ENCODE results near the gene TIPIN.

Gene TIPIN

GRCh38 chr15:66403323-66403722 lies 46.8 kb upstream of the TIPIN start:
- ATAC-seq (ENCODE audit: low read depth) (no peak), DNase-seq (ENCODE audit: low spot score) (no peak)
- peaks cover 36% of the 10 kb centered on the region for H3K4me1 ChIP-seq (ENCODE audit: insufficient read depth, poor library complexity, severe bottlenecking)
- TF ChIP-seq, protein P1, sequence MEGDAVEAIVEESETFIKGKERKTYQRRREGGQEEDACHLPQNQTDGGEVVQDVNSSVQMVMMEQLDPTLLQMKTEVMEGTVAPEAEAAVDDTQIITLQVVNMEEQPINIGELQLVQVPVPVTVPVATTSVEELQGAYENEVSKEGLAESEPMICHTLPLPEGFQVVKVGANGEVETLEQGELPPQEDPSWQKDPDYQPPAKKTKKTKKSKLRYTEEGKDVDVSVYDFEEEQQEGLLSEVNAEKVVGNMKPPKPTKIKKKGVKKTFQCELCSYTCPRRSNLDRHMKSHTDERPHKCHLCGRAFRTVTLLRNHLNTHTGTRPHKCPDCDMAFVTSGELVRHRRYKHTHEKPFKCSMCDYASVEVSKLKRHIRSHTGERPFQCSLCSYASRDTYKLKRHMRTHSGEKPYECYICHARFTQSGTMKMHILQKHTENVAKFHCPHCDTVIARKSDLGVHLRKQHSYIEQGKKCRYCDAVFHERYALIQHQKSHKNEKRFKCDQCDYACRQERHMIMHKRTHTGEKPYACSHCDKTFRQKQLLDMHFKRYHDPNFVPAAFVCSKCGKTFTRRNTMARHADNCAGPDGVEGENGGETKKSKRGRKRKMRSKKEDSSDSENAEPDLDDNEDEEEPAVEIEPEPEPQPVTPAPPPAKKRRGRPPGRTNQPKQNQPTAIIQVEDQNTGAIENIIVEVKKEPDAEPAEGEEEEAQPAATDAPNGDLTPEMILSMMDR (IDR thresholded peaks at IDR 0.05; ENCODE audit: poor library complexity, severe bottlenecking): no peak
- no peak overlapping the region for H3K4me3 ChIP-seq (ENCODE audit: severe bottlenecking)
- H3K27ac ChIP-seq (ENCODE audit: poor library complexity, severe bottlenecking): no peak overlapping the region
- H3K27me3 ChIP-seq (ENCODE audit: insufficient read depth, poor library complexity, severe bottlenecking): no peaks in the 10 kb centered on the region
- H3K36me3 ChIP-seq (ENCODE audit: low read depth): peaks cover 32% of the 10 kb centered on the region
- H3K9me3 ChIP-seq (ENCODE audit: severe bottlenecking): no peaks in the 10 kb centered on the region

GRCh38 chr15:66402761-66403284 lies 46.3 kb upstream of the TIPIN start:
- DNase-seq (ENCODE audit: low spot score): no peak
- H3K9me3 ChIP-seq (ENCODE audit: severe bottlenecking): no peaks in the 10 kb centered on the region
- TF ChIP-seq, protein P1 (IDR thresholded peaks at IDR 0.05; ENCODE audit: poor library complexity, severe bottlenecking): no peak
- no peak overlapping the region for H3K27ac ChIP-seq (ENCODE audit: poor library complexity, severe bottlenecking)
- ATAC-seq (ENCODE audit: low read depth): no peak
- H3K36me3 ChIP-seq (ENCODE audit: low read depth): peaks cover 31% of the 10 kb centered on the region
- no peaks in the 10 kb centered on the region for H3K27me3 ChIP-seq (ENCODE audit: insufficient read depth, poor library complexity, severe bottlenecking)
- H3K4me3 ChIP-seq (ENCODE audit: severe bottlenecking): no peak overlapping the region
- H3K4me1 ChIP-seq (ENCODE audit: insufficient read depth, poor library complexity, severe bottlenecking): peaks cover 36% of the 10 kb centered on the region

DNA sequence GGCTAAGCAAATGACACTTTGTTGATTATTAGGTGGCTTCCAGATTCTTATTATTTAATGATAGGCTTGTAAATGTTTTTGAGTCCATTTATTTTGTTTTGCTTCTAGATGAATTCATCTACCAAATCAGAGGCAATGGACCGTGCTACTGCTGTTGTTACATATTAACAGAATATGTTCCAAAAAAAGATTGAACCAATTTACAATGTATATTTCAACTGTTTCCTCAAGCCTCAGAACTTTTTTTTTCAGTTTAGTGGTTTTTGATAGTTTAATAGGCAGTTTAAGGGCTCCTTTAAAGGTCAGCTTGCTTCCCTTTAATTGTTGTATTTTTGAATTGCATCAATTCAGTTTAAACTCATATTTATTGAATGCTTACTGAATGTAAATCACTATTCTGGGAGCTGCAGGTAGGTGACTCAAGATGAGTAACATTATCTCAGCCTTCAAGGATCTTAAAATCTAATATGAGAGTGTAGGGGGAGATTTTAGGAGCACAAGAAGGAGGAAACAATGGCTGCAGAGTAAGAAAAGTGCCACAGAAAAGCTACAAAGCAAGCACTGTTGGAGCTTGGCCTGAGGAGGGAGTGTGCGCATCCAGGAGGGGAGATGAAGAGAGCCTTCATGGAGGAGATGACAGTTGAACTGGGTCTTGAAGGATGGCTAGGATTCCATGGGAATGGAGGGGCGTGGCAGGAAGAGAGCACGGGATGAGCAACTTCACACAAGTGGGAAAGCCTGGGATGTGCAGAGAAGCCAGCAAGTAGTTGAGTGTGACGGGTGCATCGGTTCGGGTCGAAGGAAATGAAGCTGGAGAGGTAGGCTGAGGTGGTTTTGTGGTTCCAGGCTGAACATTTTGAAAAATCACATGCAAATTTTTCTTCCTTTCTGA lies 44.9 kb upstream of the TIPIN start:
- no peak for DNase-seq (ENCODE audit: low spot score)
- H3K9me3 ChIP-seq (ENCODE audit: severe bottlenecking): no peaks in the 10 kb centered on the region
- peak; percentile 85 for ATAC-seq (ENCODE audit: low read depth)
- H3K4me1 ChIP-seq (ENCODE audit: insufficient read depth, poor library complexity, severe bottlenecking): peaks cover 36% of the 10 kb centered on the region
- no peaks in the 10 kb centered on the region for H3K27me3 ChIP-seq (ENCODE audit: insufficient read depth, poor library complexity, severe bottlenecking)
- H3K27ac ChIP-seq (ENCODE audit: poor library complexity, severe bottlenecking): peak overlapping the region; percentile 55
- peaks cover 39% of the 10 kb centered on the region for H3K36me3 ChIP-seq (ENCODE audit: low read depth)
- TF ChIP-seq, protein P1 (IDR thresholded peaks at IDR 0.05; ENCODE audit: poor library complexity, severe bottlenecking): no peak
- no peak overlapping the region for H3K4me3 ChIP-seq (ENCODE audit: severe bottlenecking)

- no peaks in the 10 kb centered on the region for H3K9me3 ChIP-seq (ENCODE audit: severe bottlenecking)
- H3K36me3 ChIP-seq (ENCODE audit: low read depth): peaks cover 49% of the 10 kb centered on the region
- ATAC-seq (ENCODE audit: low read depth): peak; percentile 69
- TF ChIP-seq, protein P1 (IDR thresholded peaks at IDR 0.05; ENCODE audit: poor library complexity, severe bottlenecking): no peak
- H3K4me1 ChIP-seq (ENCODE audit: insufficient read depth, poor library complexity, severe bottlenecking): peaks cover 34% of the 10 kb centered on the region
- H3K27ac ChIP-seq (ENCODE audit: poor library complexity, severe bottlenecking): peak overlapping the region; percentile 55
- H3K27me3 ChIP-seq (ENCODE audit: insufficient read depth, poor library complexity, severe bottlenecking): no peaks in the 10 kb centered on the region
- DNase-seq (ENCODE audit: low spot score): no peak
- H3K4me3 ChIP-seq (ENCODE audit: severe bottlenecking): no peak overlapping the region
Measured at GRCh38 chr15:66400351-66400774, 43.9 kb upstream of the TIPIN start.

GRCh38 chr15:66399276-66399675 lies 42.8 kb upstream of the TIPIN start:
- Histone ChIP-seq H3K4me3 (ENCODE audit: severe bottlenecking) (no peak overlapping the region), H3K4me1 (ENCODE audit: insufficient read depth, poor library complexity, severe bottlenecking) (peaks cover 28% of the 10 kb centered on the region), H3K27ac (ENCODE audit: poor library complexity, severe bottlenecking) (peak overlapping the region; percentile 55), H3K36me3 (ENCODE audit: low read depth) (peaks cover 59% of the 10 kb centered on the region), H3K27me3 (ENCODE audit: insufficient read depth, poor library complexity, severe bottlenecking) (no peaks in the 10 kb centered on the region), H3K9me3 (ENCODE audit: severe bottlenecking) (no peaks in the 10 kb centered on the region)
- TF ChIP-seq, protein P1 (IDR thresholded peaks at IDR 0.05; ENCODE audit: poor library complexity, severe bottlenecking): no peak
- DNase-seq (ENCODE audit: low spot score): no peak
- no peak for ATAC-seq (ENCODE audit: low read depth)
